Germinal center (tissue), 1 donor: ENCODE data around the gene MUC3A.
"Not testable (repeated sequence)": the region's sequence is repeated elsewhere in the genome, so short reads cannot be mapped to it uniquely, and the experiment has no call there.

Experiments used
- DNase-seq: peaks from one replicate; pipeline ENCODE4 v3.0.0; 2012; ENCODE audit warnings: mixed read lengths, low spot score

MUC3A gene

DNA sequence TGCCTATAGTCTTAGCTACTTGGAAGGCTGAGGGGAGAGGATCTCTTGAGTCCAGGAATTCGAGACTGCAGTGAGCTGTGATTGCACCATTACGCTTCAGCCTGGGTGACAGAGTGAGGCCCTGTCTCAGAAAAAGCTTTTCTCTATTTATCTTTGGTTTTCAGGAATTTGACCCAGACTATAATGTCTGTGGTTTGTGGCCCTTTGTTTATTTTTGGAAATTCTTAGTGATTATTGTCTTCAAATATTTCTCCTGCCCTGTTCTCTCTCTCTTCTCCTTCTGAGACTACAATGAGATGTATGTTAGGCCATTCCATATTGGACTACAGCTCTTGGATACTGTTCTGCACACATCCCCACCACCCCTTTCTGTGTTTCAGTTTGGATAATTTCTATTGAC, 24.7 kb downstream of the MUC3A start:
- DNase-seq = no peak

DNA sequence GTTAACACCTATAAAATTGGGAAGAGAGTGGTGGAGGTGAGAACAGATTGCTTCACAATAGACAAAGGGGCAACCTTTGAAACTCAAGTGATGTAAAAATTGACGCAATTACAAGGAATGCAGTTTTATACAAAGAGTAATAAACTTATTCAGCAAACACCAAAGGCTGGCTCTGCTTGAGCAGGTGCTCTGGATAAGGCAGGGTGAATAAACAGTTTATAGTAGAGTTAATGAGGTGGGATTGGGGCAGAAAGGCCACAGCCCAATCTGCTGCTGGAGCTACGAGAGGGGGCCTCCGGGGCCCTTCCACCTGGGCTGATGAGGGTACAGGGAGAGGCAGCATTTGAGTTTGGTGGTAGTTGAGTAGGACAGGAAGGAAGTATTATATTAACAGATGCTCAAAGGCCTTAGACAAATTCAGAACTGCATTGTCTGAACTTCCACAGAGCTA, 26.1 kb downstream of the MUC3A start:
- no peak for DNase-seq

DNA sequence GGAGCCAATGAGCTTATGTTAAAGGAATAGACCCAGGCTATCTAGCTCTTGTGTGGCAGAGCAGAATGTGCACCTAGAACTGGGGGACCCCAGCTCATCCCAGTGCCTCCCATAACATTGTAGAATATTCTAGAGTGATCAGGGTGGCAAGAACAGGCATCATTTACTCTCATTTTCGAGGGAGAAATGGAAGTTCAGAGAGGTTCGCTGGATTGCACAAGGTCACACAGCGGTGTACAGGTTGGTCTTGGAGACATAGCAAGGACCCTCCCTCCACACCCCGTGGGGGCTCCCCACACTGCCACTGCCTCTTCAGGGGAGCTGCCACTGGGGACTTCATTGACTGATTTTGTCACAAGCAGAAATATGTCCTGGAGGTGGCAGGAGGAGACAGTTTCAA, 29.0 kb downstream of the MUC3A start:
- no peak for DNase-seq

DNA sequence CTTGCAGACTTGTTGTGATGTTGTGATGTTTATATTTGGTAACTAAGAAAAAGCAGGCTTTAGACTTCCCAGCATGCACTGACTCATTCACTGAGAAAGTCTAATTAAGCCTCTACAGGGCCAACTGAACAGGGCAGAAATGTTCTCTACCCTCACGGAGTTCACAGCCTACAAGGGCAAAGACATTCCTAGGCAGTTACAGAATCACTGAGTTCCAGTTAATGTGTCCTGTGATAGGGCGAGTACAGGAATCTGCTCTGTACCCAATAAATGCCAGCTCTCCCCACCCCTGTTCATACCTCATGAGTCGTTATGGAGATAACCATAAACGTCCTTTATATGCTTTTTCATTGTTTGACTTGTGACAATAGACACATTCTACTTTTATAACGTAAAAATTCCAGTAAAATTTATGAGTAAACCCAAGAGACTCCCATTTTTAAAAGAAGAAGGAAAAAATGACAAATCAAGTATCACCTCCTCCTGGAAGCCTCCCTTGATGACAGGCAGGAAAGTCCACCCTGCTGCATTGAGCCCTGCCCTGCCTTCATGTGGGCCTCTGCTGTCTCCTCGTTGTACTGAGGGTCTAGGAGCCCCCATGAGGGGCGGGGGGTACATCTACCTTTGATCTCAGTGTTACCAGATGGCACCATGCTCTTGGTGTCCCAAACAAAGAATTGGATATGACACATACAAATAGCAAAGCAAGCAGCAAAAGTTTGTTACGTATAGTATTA, 34.3 kb downstream of the MUC3A start:
- no peak for DNase-seq

DNA sequence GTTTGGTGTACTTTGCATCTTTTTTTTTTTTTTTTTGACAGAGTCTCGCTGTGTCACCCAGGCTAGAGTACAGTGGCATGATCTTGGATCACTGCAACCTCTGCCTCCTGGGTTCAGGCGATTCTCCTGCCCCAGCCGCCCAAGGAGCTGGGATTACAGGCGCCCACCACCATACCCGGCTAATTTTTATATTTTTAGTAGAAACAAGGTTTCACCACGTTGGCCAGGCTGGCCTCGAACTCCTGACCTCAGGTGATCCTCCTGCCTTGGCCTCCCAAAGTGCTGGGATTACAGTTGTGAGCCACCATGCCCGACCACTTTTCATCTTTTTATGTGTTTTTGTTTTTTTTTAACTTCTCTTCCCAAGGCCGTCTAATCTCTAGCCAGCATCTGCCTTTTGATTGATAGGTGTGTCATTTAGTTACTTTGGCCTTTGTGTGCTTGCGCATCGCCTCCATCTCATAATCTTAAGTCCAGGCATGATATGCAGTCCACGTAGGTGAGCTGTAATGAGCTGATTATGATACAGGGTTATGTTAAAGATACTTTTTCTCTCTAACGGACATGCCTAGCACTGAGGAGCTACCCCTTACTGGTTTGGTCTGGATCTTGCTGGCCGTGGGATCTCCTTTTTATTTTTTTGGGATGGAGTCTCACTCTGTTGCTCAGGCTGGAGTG, 35.0 kb downstream of the MUC3A start:
- not testable (repeated sequence) for DNase-seq

DNA sequence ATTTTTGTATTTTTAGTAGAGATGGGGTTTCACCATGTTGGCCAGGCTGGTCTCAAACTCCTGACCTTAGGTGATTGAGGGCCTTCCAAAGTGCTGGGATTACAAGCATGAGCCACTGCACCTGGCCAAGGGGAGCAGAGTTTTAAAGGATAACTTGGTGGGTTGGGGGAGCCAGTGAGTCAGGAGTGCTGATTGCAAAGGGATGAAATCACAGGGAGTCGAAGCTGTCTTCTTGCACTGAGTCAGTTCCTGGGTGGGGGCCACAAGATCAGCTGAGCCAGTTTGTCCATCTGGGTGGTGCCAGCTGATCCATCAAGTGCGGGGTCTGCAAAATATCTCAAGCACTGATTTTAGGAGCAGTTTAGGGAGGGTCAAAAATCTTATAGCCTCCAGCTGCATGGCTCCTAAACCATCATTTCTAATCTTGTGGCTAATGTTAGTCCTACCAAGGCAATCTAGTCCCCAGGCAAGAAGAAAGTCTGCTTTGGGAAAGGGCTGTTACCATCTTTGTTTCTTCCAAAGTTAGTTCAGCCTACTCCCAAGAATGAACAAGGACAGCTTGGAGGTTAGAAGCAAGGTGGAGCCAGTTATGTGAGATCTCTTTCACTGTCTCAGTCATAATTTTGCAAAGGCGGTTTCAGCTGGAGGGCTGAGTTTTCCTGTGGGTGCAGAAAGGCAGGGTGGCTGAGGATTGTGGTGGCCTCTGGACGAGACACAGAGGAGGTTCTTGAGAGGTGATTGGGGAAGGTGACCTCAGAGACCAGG, 35.9 kb downstream of the MUC3A start:
- not testable (repeated sequence) for DNase-seq

DNA sequence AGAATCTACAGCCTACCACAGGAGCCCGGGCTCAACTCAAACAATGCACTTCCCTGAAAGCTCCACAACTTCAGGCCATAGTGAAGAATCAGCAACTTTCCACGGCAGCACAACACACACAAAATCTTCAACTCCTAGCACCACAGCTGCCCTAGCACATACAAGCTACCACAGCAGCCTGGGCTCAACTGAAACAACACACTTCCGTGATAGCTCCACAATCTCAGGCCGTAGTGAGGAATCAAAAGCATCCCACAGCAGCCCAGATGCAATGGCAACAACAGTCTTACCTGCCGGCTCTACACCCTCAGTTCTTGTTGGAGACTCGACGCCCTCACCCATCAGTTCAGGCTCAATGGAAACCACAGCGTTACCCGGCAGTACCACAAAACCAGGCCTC, 42.3 kb downstream of the MUC3A start:
- no peak for DNase-seq

DNA sequence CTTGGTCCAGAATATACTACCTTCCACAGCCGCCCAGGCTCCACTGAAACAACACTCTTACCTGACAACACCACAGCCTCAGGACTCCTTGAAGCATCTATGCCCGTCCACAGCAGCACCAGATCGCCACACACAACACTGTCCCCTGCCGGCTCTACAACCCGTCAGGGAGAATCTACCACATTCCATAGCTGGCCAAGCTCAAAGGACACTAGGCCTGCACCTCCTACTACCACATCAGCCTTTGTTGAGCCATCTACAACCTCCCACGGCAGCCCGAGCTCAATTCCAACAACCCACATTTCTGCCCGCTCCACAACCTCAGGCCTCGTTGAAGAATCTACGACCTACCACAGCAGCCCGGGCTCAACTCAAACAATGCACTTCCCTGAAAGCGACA, 42.9 kb downstream of the MUC3A start:
- not testable (repeated sequence) for DNase-seq

DNA sequence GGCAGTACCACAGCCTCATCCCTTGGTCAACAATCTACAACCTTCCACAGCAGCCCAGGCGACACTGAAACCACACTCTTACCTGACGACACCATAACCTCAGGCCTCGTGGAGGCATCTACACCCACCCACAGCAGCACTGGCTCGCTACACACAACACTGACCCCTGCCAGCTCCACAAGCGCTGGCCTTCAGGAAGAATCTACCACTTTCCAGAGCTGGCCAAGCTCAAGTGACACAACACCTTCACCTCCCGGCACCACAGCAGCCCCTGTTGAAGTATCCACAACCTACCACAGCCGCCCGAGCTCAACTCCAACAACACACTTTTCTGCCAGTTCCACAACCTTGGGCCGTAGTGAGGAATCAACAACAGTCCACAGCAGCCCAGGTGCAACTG, 45.3 kb downstream of the MUC3A start:
- not testable (repeated sequence) for DNase-seq

DNA sequence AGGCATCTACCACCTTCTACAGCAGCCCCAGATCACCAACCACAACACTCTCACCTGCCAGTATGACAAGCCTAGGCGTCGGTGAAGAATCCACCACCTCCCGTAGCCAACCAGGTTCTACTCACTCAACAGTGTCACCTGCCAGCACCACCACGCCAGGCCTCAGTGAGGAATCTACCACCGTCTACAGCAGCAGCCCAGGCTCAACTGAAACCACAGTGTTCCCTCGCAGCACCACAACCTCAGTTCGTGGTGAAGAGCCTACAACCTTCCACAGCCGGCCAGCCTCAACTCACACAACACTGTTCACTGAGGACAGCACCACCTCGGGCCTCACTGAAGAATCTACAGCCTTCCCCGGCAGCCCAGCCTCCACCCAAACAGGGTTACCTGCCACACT, 49.2 kb downstream of the MUC3A start:
- DNase-seq = not testable (repeated sequence)

DNA sequence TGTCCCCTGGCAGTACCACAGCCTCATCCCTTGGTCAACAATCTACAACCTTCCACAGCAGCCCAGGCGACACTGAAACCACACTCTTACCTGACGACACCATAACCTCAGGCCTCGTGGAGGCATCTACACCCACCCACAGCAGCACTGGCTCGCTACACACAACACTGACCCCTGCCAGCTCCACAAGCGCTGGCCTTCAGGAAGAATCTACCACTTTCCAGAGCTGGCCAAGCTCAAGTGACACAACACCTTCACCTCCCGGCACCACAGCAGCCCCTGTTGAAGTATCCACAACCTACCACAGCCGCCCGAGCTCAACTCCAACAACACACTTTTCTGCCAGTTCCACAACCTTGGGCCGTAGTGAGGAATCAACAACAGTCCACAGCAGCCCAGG, 50.0 kb downstream of the MUC3A start:
- DNase-seq = not testable (repeated sequence)

DNA sequence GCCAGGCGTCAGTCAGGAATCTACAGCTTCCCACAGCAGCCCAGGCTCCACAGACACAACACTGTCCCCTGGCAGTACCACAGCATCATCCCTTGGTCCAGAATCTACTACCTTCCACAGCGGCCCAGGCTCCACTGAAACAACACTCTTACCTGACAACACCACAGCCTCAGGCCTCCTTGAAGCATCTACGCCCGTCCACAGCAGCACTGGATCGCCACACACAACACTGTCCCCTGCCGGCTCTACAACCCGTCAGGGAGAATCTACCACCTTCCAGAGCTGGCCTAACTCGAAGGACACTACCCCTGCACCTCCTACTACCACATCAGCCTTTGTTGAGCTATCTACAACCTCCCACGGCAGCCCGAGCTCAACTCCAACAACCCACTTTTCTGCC, 50.7 kb downstream of the MUC3A start:
- not testable (repeated sequence) for DNase-seq

DNA sequence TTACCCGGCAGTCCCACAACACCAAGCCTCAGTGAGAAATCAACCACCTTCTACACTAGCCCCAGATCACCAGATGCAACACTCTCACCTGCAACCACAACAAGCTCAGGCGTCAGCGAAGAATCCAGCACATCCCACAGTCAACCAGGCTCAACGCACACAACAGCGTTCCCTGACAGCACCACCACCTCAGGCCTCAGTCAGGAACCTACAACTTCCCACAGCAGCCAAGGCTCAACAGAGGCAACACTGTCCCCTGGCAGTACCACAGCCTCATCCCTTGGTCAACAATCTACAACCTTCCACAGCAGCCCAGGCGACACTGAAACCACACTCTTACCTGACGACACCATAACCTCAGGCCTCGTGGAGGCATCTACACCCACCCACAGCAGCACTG, 53.0 kb downstream of the MUC3A start:
- DNase-seq = not testable (repeated sequence)

DNA sequence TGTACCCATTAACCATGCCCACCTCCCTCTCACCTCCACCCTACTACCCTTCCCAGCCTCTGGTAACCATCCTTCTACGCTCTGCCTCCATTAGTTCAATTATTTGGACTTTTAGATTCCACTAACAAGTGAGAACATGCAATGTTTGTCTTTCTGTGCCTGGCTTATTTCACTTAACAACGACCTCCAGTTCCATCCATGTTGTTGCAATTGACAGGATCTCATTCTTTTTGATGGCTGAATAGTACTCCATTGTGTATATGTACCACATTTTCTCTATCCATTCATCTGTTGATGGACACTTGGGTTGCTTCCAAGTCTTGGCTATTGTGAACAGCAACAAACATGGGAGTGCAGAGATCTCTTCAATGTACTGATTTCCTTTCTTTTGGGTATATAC, 58.0 kb downstream of the MUC3A start:
- DNase-seq = not testable (repeated sequence)

DNA sequence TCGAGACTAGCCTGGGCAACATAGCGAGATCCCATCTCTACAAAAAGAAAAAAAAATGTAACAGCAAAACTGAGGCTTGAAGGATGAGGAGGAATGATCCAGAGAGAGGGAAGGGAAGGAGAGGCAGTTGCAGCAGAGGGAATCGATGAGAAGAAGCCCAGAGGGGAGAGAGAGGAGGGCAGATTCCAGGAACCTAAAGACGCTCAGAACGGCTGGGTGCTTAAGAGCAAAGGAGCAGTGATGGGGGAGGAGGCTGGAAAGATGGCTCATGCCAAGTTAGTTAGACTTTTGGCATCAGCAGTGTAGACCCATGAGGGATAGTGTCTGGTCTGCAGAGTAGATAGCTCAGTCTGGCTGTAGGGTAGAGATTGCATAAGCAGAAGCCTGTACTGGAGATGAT, 60.3 kb downstream of the MUC3A start:
- no peak for DNase-seq

DNA sequence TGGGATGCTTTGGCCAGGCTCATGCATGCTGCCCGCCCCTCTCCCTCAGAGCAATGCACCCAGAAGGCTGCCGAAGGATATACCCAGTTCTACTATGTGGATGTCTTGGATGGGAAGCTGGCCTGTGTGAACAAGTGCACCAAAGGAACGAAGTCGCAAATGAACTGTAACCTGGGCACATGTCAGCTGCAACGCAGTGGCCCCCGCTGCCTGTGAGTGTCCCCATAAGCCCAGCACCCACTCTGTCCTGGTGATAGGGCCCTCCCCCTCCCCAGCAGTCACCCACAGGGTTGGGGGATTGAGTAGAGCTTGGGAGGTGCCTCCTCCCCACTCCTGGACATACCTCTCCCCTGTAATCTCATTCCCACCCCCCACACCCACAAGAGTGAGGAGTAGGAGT, 63.6 kb downstream of the MUC3A start:
- no peak for DNase-seq

DNA sequence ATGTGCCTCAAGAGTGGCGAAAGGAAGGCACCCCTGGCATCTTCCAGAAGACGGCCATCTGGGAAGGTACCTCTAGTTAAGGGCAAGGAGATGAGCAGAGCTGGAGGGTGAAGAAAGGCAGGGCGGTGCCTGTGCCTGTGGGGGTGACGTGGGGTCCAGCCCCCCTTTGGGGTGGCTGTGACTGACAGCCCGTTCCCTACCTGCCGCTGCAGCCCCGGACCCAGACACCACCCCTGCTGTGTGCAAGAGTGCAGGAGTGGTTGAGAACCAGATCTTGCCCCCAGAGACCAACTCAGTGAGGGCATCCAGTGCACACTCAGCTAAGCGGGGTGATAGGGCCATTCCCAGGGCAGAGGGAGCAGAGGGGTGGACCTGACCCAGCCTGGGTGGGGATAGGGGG, 66.3 kb downstream of the MUC3A start:
- DNase-seq = no peak

DNA sequence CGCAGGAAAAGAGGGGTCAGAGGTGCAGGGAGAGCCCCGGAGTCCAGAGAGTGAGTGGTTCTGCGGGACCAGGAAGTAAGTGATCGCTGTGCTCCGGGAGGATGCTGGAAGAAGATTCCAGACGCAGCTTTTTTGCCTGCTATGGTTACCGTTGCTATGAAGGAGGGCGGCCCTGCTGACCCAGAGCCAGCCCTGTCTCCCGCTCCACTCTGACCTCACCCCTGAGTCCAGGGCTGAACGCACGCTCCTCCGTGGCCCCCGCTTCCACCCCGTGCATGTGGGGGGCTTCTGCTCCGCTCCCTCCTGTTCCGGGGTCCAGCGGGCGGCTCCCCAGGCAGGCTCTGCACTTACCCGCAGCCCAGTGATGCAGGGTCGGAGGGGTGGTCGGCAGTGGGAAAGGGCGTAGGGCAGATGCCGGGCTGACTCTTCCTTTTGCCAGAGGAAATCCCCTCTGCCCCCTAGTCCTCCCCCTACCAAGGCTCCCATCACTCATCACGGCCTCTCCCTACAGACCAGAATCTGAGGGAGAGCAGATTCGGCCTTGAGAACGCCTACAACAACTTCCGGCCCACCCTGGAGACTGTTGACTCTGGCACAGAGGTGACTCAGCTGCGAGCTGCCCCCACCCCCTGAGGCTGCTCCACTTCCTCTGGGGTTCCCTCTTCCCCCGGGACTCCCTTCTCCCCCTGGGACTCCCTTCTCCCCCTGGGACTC, 67.9 kb downstream of the MUC3A start:
- DNase-seq = no peak
